MCF 10A (cell line): ENCODE measurements around the gene HECA. TPM values are rescaled to one million over a fixed set of nuclear protein-coding genes. Genes with fewer than 3 reads are reported as not detected.

ENCODE experiments used
- BruUV-seq: library from RNA; stranded (reverse); fragments of 400-500 nt; replicated peaks from 2 replicates; lab custom pipeline; 2021; lab: Mats Ljungman, UMichigan
- CTCF ChIA-PET: fragments of 300-600 bp; sonication (Branson Sonifier 250); formaldehyde crosslinking; extraction: SDS; loops from one replicate; lab custom pipeline; 2021; ENCODE audit warnings: antibody characterized with exemption, inconsistent platforms; lab: Yijun Ruan, JAX
- POLR2A ChIA-PET: fragments of 300-600, 350-650 bp; sonication (Branson Sonifier 250); formaldehyde crosslinking; extraction: SDS; loops from one replicate; lab custom pipeline; 2020; ENCODE audit warnings: antibody characterized with exemption, inconsistent platforms; lab: Yijun Ruan, JAX
- DNase-seq: peaks from one replicate; pipeline ENCODE4 v3.0.0-alpha.2; 2018; ENCODE audit not compliant: unreplicated experiment
- H3K27ac Mint-ChIP-seq: one replicate; pipeline ENCODE4 v1.8.0; 2022; ENCODE audit warnings: mild to moderate bottlenecking, low read depth, mixed read lengths; ENCODE audit not compliant: unreplicated experiment
- H3K27me3 Mint-ChIP-seq: one replicate; pipeline ENCODE4 v1.8.0; 2022; ENCODE audit warnings: mixed read lengths; ENCODE audit not compliant: insufficient read depth, unreplicated experiment
- H3K36me3 Mint-ChIP-seq: one replicate; pipeline ENCODE4 v1.8.0; 2022; ENCODE audit warnings: mild to moderate bottlenecking, moderate library complexity, mixed read lengths; ENCODE audit not compliant: insufficient read depth, unreplicated experiment
- H3K4me1 Mint-ChIP-seq: one replicate; pipeline ENCODE4 v1.8.0; 2022; ENCODE audit warnings: mixed read lengths; ENCODE audit not compliant: insufficient read depth, unreplicated experiment
- H3K4me3 Mint-ChIP-seq: one replicate; pipeline ENCODE4 v1.8.0; 2022; ENCODE audit warnings: mild to moderate bottlenecking, moderate library complexity, mixed read lengths; ENCODE audit not compliant: unreplicated experiment
- H3K9me3 Mint-ChIP-seq: one replicate; pipeline ENCODE4 v1.8.0; 2022; ENCODE audit warnings: mixed read lengths; ENCODE audit not compliant: unreplicated experiment
- intact Hi-C: fragments of 100-400 bp; cut with micrococcal nuclease; formaldehyde crosslinking; loops from 2 replicates; pipeline ENCODE4 v1.14.1; 2022
- total RNA-seq: library from RNA; stranded (reverse); gene quantifications from 2 replicates; pipeline ENCODE4 v1.2.3, GENCODE V29; 2022
- TF ChIP-seq, protein P1 (sequence below): fragments of 200-600 bp; IDR thresholded peaks from one replicate; pipeline ENCODE4 v1.8.0; 2022; ENCODE audit warnings: antibody characterized with exemption, mild to moderate bottlenecking; ENCODE audit not compliant: unreplicated experiment

The HECA gene
- total RNA-seq, 1 experiment from 2014 or later, result 11.1 TPM

DNA sequence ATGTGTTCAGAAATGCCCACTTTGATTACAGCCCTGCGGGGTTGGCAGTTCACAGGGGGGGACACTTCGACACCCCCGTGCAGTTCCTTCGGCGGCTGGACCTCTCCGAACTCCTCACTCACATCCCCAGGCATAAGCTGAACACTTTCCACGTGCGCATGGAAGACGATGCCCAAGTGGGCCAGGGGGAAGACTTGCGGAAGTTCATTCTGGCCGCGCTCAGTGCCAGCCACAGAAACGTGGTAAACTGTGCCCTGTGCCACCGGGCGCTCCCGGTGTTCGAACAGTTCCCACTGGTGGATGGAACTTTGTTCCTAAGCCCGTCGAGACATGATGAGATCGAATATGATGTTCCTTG is 32.1 kb downstream of the HECA start:
- H3K27ac Mint-ChIP-seq, result no peak overlapping the region
- no peaks in the 10 kb centered on the region for H3K27me3 Mint-ChIP-seq
- ChIA-PET CTCF (interaction anchor here (0.6 kb wide), 1 partner anchor 44 kb away, joined by 3 read pairs; no protein-coding TSS in a partner anchor), POLR2A (no interaction called here)
- H3K4me1 Mint-ChIP-seq, result no peaks in the 10 kb centered on the region
- H3K36me3 Mint-ChIP-seq, result peaks cover 31% of the 10 kb centered on the region
- no peak for DNase-seq
- H3K4me3 Mint-ChIP-seq, result no peak overlapping the region
- intact Hi-C loops, result no loop called here
- TF ChIP-seq, protein P1, sequence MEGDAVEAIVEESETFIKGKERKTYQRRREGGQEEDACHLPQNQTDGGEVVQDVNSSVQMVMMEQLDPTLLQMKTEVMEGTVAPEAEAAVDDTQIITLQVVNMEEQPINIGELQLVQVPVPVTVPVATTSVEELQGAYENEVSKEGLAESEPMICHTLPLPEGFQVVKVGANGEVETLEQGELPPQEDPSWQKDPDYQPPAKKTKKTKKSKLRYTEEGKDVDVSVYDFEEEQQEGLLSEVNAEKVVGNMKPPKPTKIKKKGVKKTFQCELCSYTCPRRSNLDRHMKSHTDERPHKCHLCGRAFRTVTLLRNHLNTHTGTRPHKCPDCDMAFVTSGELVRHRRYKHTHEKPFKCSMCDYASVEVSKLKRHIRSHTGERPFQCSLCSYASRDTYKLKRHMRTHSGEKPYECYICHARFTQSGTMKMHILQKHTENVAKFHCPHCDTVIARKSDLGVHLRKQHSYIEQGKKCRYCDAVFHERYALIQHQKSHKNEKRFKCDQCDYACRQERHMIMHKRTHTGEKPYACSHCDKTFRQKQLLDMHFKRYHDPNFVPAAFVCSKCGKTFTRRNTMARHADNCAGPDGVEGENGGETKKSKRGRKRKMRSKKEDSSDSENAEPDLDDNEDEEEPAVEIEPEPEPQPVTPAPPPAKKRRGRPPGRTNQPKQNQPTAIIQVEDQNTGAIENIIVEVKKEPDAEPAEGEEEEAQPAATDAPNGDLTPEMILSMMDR, result no peak
- H3K9me3 Mint-ChIP-seq, result no peaks in the 10 kb centered on the region
- no TSS peak for BruUV-seq

DNA sequence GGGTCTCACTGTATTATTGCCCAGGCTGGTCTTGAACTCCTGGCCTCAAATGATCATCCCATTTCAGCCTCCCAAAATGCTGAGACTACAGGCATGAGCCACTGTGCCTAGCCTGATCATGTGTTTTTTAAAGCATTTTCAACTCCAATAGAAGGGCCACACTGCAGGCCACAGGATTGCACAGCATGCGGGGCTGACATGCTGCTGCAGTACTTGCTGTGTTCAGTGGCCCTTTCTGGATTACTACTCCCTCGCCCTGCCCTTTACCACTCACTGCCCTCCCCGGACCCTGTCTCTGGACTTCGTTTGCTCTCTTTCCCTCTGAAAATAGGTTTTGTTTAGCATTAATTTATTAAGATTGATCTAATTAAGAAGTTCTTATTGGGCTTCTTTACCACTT is 37.3 kb downstream of the HECA start:
- peaks cover 47% of the 10 kb centered on the region for H3K36me3 Mint-ChIP-seq
- CTCF ChIA-PET, result no interaction called here
- POLR2A ChIA-PET, result no interaction called here
- no peak overlapping the region for H3K4me3 Mint-ChIP-seq
- TF ChIP-seq, protein P1, result no peak
- H3K27ac Mint-ChIP-seq, result no peak overlapping the region
- intact Hi-C loops, result no loop called here
- H3K9me3 Mint-ChIP-seq, result no peaks in the 10 kb centered on the region
- H3K4me1 Mint-ChIP-seq, result no peaks in the 10 kb centered on the region
- DNase-seq, result no peak
- BruUV-seq, result no TSS peak
- H3K27me3 Mint-ChIP-seq, result no peaks in the 10 kb centered on the region

DNA sequence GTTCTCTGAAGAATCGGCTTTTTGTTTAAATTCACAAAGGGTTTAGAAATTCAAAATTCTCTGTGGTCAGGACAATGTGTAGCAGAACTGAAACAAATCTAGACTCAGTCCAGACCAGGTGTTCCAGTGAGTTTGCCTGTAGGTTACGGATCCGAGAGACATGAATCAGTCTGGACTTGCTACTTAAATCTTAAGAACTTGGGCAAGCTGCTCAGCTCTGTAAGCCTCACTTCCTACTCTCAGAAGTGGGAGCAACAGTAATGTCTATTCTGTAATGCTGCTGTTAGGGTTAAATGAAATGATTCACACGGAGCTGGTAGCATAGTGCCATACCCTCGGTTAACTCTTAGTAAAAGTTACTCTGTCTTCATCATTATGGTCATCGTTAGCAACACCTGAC is 37.7 kb downstream of the HECA start:
- H3K36me3 Mint-ChIP-seq, result peaks cover 47% of the 10 kb centered on the region
- no peaks in the 10 kb centered on the region for H3K27me3 Mint-ChIP-seq
- TF ChIP-seq, protein P1, result no peak
- CTCF ChIA-PET, result no interaction called here
- POLR2A ChIA-PET, result no interaction called here
- DNase-seq, result no peak
- intact Hi-C loops, result no loop called here
- no peak overlapping the region for H3K4me3 Mint-ChIP-seq
- no TSS peak for BruUV-seq
- no peaks in the 10 kb centered on the region for H3K4me1 Mint-ChIP-seq
- no peaks in the 10 kb centered on the region for H3K9me3 Mint-ChIP-seq
- no peak overlapping the region for H3K27ac Mint-ChIP-seq

DNA sequence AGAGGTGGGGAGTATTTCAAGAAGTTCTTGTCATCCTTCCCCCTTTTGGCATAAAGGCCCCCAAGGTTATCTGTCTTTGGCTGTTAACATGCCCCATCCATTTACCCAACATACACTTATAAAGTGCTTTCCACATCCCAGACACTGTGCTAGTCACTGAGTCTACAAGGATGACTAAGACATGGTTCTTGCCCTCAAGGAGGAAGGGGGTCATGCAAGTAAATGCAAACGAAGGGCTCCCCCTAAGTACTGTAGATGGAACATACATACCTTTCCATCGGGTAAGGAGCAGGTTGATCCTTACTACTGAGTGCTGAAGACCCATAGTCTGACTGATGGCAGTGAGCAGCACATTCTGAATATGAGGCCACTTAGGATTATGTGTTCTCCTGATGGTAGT is 38.3 kb downstream of the HECA start:
- Mint-ChIP-seq H3K4me1 (no peaks in the 10 kb centered on the region), H3K4me3 (no peak overlapping the region), H3K36me3 (peaks cover 51% of the 10 kb centered on the region), H3K27ac (no peak overlapping the region), H3K27me3 (no peaks in the 10 kb centered on the region), H3K9me3 (no peaks in the 10 kb centered on the region)
- ChIA-PET POLR2A (no interaction called here), CTCF (no interaction called here)
- BruUV-seq, result no TSS peak
- intact Hi-C loops, result no loop called here
- TF ChIP-seq, protein P1, result no peak
- DNase-seq, result peak; percentile 21
